Measurements from ENCODE around the gene ATP6V0E2.

DNA sequence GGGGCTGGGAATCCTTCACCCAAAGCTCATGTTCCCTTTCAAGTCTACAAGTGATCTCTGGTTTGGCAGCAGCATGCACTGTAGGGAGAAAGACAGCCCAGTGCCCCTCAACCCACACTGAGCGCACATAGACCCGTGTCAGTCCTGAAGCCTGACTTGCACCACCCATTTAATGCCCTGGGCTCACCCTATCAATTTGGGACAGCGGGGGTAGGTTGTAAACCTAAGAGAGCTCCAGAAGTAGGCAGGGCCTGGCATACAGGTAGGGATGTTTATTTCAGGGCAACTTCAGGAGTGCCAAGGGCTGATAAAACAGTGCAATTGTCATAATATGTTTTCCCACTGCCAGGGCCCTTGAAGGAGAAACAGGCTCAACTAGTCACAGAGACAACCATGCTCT lies 3.5 kb upstream of the ATP6V0E2 start:
- TF ChIP-seq, protein P1, sequence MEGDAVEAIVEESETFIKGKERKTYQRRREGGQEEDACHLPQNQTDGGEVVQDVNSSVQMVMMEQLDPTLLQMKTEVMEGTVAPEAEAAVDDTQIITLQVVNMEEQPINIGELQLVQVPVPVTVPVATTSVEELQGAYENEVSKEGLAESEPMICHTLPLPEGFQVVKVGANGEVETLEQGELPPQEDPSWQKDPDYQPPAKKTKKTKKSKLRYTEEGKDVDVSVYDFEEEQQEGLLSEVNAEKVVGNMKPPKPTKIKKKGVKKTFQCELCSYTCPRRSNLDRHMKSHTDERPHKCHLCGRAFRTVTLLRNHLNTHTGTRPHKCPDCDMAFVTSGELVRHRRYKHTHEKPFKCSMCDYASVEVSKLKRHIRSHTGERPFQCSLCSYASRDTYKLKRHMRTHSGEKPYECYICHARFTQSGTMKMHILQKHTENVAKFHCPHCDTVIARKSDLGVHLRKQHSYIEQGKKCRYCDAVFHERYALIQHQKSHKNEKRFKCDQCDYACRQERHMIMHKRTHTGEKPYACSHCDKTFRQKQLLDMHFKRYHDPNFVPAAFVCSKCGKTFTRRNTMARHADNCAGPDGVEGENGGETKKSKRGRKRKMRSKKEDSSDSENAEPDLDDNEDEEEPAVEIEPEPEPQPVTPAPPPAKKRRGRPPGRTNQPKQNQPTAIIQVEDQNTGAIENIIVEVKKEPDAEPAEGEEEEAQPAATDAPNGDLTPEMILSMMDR (IDR thresholded peaks at IDR 0.05), result no peak
- no peak for TF ChIP-seq POLR2A (IDR thresholded peaks at IDR 0.05)

All from lower leg skin (tissue), 3 donors.